Measurements from ENCODE around the gene XYLT1. TPM values are rescaled to one million over a fixed set of nuclear protein-coding genes. Genes with fewer than 3 reads are reported as not detected.

Gene XYLT1
- total RNA-seq, 1 experiment from 2014 or later: 25.0 TPM

GRCh38 chr16:17229131-17229530 is 241.6 kb downstream of the XYLT1 start (continued):
- TF ChIP-seq GTF2I (CRISPR knock-in tag; conservative IDR thresholded peaks at IDR 0.05): no peak

- no peak for ATAC-seq
- ChIA-PET CTCF (interaction anchor here (1.3 to 2.1 kb wide), 2 partner anchors 10 to 34 kb away, joined by 4 to 9 read pairs; no protein-coding TSS in a partner anchor), POLR2A (no interaction called here)
- no peaks in the 10 kb centered on the region for H3K36me3 Mint-ChIP-seq
- no peak overlapping the region for H3K4me3 Mint-ChIP-seq
- H3K9me3 Mint-ChIP-seq: no peaks in the 10 kb centered on the region
- no peak overlapping the region for H3K27ac Mint-ChIP-seq
- no peaks in the 10 kb centered on the region for H3K27me3 Mint-ChIP-seq (ENCODE audit: low read depth)
- TF ChIP-seq RORB (CRISPR knock-in tag; IDR thresholded peaks at IDR 0.05) (no peak), CBFB (CRISPR knock-in tag; IDR thresholded peaks at IDR 0.05; ENCODE audit: low read depth) (no peak), IRF1 (CRISPR knock-in tag; IDR thresholded peaks at IDR 0.05) (no peak), ZNF671 (CRISPR knock-in tag; IDR thresholded peaks at IDR 0.05) (no peak), NFATC4 (CRISPR knock-in tag; IDR thresholded peaks at IDR 0.05) (no peak), MAX (CRISPR knock-in tag; IDR thresholded peaks at IDR 0.05) (no peak), SMAD3 (CRISPR knock-in tag; IDR thresholded peaks at IDR 0.05; ENCODE audit: borderline replicate concordance) (no peak), CTCF (IDR thresholded peaks at IDR 0.05) (no peak)
- DNase-seq (ENCODE audit: low spot score): no peak
- peaks cover 11% of the 10 kb centered on the region for H3K4me1 Mint-ChIP-seq
Measured at GRCh38 chr16:17228708-17229055, 242.1 kb downstream of the XYLT1 start.

- 0 out of 2 replicates have a peak, but pooled peaks have one; percentile 13 for TF ChIP-seq NFYB (CRISPR knock-in tag; conservative IDR thresholded peaks at IDR 0.05; ENCODE audit: low read depth)
- no peak for TF ChIP-seq FOXK1 (CRISPR knock-in tag; IDR thresholded peaks at IDR 0.05)
- DNase-seq (ENCODE audit: low spot score): no peak
- Mint-ChIP-seq H3K4me3 (no peak overlapping the region), H3K36me3 (no peaks in the 10 kb centered on the region), H3K27me3 (ENCODE audit: low read depth) (no peaks in the 10 kb centered on the region), H3K4me1 (peaks cover 15% of the 10 kb centered on the region), H3K27ac (no peak overlapping the region), H3K9me3 (no peaks in the 10 kb centered on the region)
- CTCF ChIA-PET: interaction anchor here (1.3 to 2.1 kb wide), 4 partner anchors 10 to 34 kb away, joined by 4 to 9 read pairs (median 6); no protein-coding TSS in a partner anchor
- no peak for ATAC-seq
- POLR2A ChIA-PET: interaction anchor here (0.6 kb wide), 1 partner anchor 149 kb away, joined by 3 read pairs; no protein-coding TSS in a partner anchor
Measured at GRCh38 chr16:17228048-17228707, 242.6 kb downstream of the XYLT1 start.

GRCh38 chr16:17227278-17227677 is 243.5 kb downstream of the XYLT1 start:
- no peak overlapping the region for H3K27ac Mint-ChIP-seq
- no peaks in the 10 kb centered on the region for H3K36me3 Mint-ChIP-seq
- no peaks in the 10 kb centered on the region for H3K27me3 Mint-ChIP-seq (ENCODE audit: low read depth)
- H3K4me3 Mint-ChIP-seq: no peak overlapping the region
- POLR2A ChIA-PET: interaction anchor here (0.6 kb wide), 1 partner anchor 150 kb away, joined by 3 read pairs; no protein-coding TSS in a partner anchor
- peak; percentile 30 for DNase-seq (ENCODE audit: low spot score)
- TF ChIP-seq ATF3 (CRISPR knock-in tag; conservative IDR thresholded peaks at IDR 0.05) (no peak), FOXJ3 (CRISPR knock-in tag; IDR thresholded peaks at IDR 0.05; ENCODE audit: borderline replicate concordance) (no peak), RELA (CRISPR knock-in tag; IDR thresholded peaks at IDR 0.05; ENCODE audit: borderline replicate concordance) (no peak), E2F1 (CRISPR knock-in tag; IDR thresholded peaks at IDR 0.05) (no peak)
- H3K4me1 Mint-ChIP-seq: peaks cover 20% of the 10 kb centered on the region
- CTCF ChIA-PET: interaction anchor here (1.0 to 2.1 kb wide), 7 partner anchors 9 to 241 kb away, joined by 4 to 9 read pairs (median 5); no protein-coding TSS in a partner anchor
- ATAC-seq: peak; percentile 73
- H3K9me3 Mint-ChIP-seq: no peaks in the 10 kb centered on the region
